ENCODE results near the gene PRND. TPM values are rescaled to one million over a fixed set of nuclear protein-coding genes. Genes with fewer than 3 reads are reported as not detected.

Gene PRND
- total and polyA plus RNA-seq, 2 of the 4 experiments (the other 2 are of a cell fraction), result not detected

DNA sequence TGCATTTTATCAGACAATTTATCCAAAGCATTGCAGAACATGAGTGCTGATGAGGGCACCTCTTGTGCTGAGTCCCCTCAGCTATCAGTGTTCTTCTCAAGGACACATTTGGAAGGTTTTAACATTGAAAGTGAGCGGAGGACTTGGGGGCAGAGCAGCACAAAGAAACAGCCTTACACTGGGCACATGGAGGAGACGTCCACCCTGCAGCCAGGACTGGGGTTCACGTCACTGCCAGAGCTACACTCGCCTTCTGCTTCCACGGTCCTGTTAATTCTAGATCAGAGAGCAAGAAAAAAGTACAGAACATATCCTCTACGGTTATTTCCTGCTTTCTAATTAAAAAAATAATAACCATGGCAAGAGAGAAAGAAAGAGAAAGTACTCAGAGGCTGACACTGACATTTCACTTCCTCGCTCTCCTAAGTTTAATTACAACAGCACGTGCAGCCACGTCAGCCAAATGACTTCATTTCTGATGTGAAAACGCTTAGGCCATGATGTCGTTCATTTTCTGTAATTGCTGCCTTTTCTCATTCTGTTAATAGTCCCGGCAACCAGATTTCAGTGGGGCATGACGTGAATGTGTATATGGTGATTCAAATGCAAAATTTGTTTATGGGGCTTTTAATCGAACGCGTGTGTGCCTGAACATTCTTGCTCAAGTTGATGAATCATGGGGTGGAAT is 5.1 kb downstream of the PRND start:
- Histone ChIP-seq H3K4me2 (ENCODE audit: low read depth, low read length) (peak overlapping the region; percentile 6), H2BK15ac (ENCODE audit: low read depth, low read length) (no peak overlapping the region), H2BK120ac (ENCODE audit: low read depth, low read length) (no peak overlapping the region), H2AFZ (replicated peaks; ENCODE audit: low read length, poor library complexity) (peak overlapping the region; percentile 36), H2BK20ac (ENCODE audit: low read depth, low read length) (no peak overlapping the region), H3K4me3 (ENCODE audit: insufficient read depth, low read depth, low read length) (no peak overlapping the region), H3K18ac (ENCODE audit: low read depth, low read length) (no peak overlapping the region; the same call in 1 of the 2 replicates), H3K4me1 (ENCODE audit: control insufficient read depth, insufficient read depth, low read length) (peaks cover 2% of the 10 kb centered on the region; the same call in 1 of the 2 replicates), H4K8ac (ENCODE audit: low read depth in 2 of 2, low read length in 2 of 2) (no peak overlapping the region), H3K27me3 (ENCODE audit: control insufficient read depth, insufficient read depth, low read length) (peaks cover 19% of the 10 kb centered on the region), H3K9me3 (ENCODE audit: control insufficient read depth, insufficient read depth, low read length) (no peaks in the 10 kb centered on the region), H3K9me1 (ENCODE audit: insufficient read depth, low read length) (no peaks in the 10 kb centered on the region), H3K36me3 (ENCODE audit: control insufficient read depth, insufficient read depth, low read length) (no peaks in the 10 kb centered on the region), H4K20me1 (ENCODE audit: insufficient read depth, low read length) (no peaks in the 10 kb centered on the region), H2BK5ac (ENCODE audit: low read depth, low read length, poor library complexity, severe bottlenecking) (no peak overlapping the region), H4K5ac (ENCODE audit: low read depth, low read length) (no peak overlapping the region), H2AK9ac (replicated peaks; ENCODE audit: low read depth, low read length, poor library complexity) (no peak overlapping the region), H3K4ac (ENCODE audit: low read depth, low read length) (peak overlapping the region; percentile 8; the same call in 1 of the 2 replicates), H3K79me1 (ENCODE audit: low read depth in 1 of 2, low read length in 2 of 2) (no peaks in the 10 kb centered on the region), H3K56ac (ENCODE audit: extremely low read depth, insufficient read depth, low read length) (no peak overlapping the region), H3K14ac (replicated peaks; ENCODE audit: low read depth, low read length) (no peak overlapping the region), H2AK5ac (ENCODE audit: low read depth, low read length) (no peak overlapping the region), H3K27ac (ENCODE audit: insufficient read depth, low read length) (no peak overlapping the region), H4K91ac (ENCODE audit: insufficient read depth, low read depth, low read length) (no peak overlapping the region), H3K9ac (ENCODE audit: low read depth, low read length) (no peak overlapping the region), H3K23ac (ENCODE audit: low read depth, low read length) (no peak overlapping the region)
- intact Hi-C loops (cut with micrococcal nuclease), result no loop called here
- 47% methylated on average over 7 of the region's 16 CpGs; no CpG with 5 or more reads in 1 of the 2 experiments for WGBS, 2 experiments (ENCODE audit: extremely low coverage in 2 of 2, insufficient read length in 1 of 2)
- in situ Hi-C loops (cut with MboI; ENCODE audit: low sequenced_read_pairs), result no loop called here
- dilution Hi-C loops (cut with HindIII; ENCODE audit: low sequenced_read_pairs, unreplicated experiment), result no loop called here
- ChIA-PET POLR2A (ENCODE audit: unreplicated experiment) (no interaction called here), CTCF (interaction anchor here (0.5 to 0.6 kb wide), 2 partner anchors 16 to 201 kb away, joined by 3 to 4 read pairs; no protein-coding TSS in a partner anchor)
- DNase-seq (peak; percentile 82), ATAC-seq (ENCODE audit: low read depth) (peak; percentile 49)
- BruUV-seq (replicated peaks), result no TSS peak
- peak; percentile 44; the same call in 1 of the 2 replicates for TF ChIP-seq FOS (IDR thresholded peaks at IDR 0.05; ENCODE audit: low read depth, low read length)
- TF ChIP-seq RCOR1 (IDR thresholded peaks at IDR 0.05; ENCODE audit: insufficient replicate concordance, low read length), result no peak
- no peak for TF ChIP-seq ELK1 (IDR thresholded peaks at IDR 0.05; ENCODE audit: borderline replicate concordance, low read depth, low read length)
- TF ChIP-seq BHLHE40 (IDR thresholded peaks at IDR 0.05; ENCODE audit: low read depth, low read length), result peak; percentile 98
- TF ChIP-seq CEBPB (IDR thresholded peaks at IDR 0.05; ENCODE audit: low read depth, low read length), result peak; percentile 48; the same call in 1 of the 2 replicates
- TF ChIP-seq MAZ (IDR thresholded peaks at IDR 0.05; ENCODE audit: borderline replicate concordance, low read depth, low read length), result no peak
- peak; percentile 60 for TF ChIP-seq USF2 (IDR thresholded peaks at IDR 0.05; ENCODE audit: low read depth, low read length)
- peak; percentile 5; the same call in 1 of the 2 replicates for TF ChIP-seq MAFK (IDR thresholded peaks at IDR 0.05; ENCODE audit: low read depth, low read length)
- peak; percentile 68; the same call in 1 of the 2 replicates for TF ChIP-seq MXI1 (IDR thresholded peaks at IDR 0.05; ENCODE audit: borderline replicate concordance, low read depth, low read length)
- TF ChIP-seq POLR2A (IDR thresholded peaks at IDR 0.05; ENCODE audit: low read depth, low read length), result no peak
- no peak for TF ChIP-seq NFE2L2 (IDR thresholded peaks at IDR 0.05; ENCODE audit: low read depth, low read length)
- no peak for TF ChIP-seq RFX5 (IDR thresholded peaks at IDR 0.05; ENCODE audit: low read depth, low read length)

Data from IMR-90 (cell line).